CD4-positive, alpha-beta T cell treated with Interferon alpha-2 for 1 hour (primary cell): ENCODE measurements around the gene SEPTIN14.
"Not testable (repeated sequence)": the region's sequence is repeated elsewhere in the genome, so short reads cannot be mapped to it uniquely, and the experiment has no call there.

ENCODE experiments used
- DNase-seq, 2 donors: peaks; one replicate each; pipeline ENCODE4 v3.0.0-alpha.2; 2020 to 2022

SEPTIN14 gene

GRCh38 chr7:55778631-55779030 is 83.9 kb downstream of the SEPTIN14 start:
- no peak for DNase-seq

GRCh38 chr7:55776196-55776595 is 86.4 kb downstream of the SEPTIN14 start:
- DNase-seq: no peak

- DNase-seq: no peak
Observed at GRCh38 chr7:55775051-55775420, 87.5 kb downstream of the SEPTIN14 start.

- no peak for DNase-seq
Observed at GRCh38 chr7:55774327-55775050, 88.1 kb downstream of the SEPTIN14 start.

GRCh38 chr7:55770778-55771177 is 91.8 kb downstream of the SEPTIN14 start:
- no peak for DNase-seq

GRCh38 chr7:55753274-55753862 is 109.2 kb downstream of the SEPTIN14 start:
- not testable (repeated sequence) for DNase-seq

GRCh38 chr7:55744706-55745105 is 117.8 kb downstream of the SEPTIN14 start:
- not testable (repeated sequence) for DNase-seq
